Activated T-helper 2 cell treated with anti-CD3 and anti-CD28 coated beads, Interferon-gamma antibody, Interleukin-2, Interleukin-4, amounts not matched to agents 10 μg/mL and 5 μg/mL and 100 μg/mL, durations not matched to agents 14 hours and 24 hours and 36 hours (primary cell): Measurements from ENCODE around the gene XKR8. TPM values are rescaled to one million over a fixed set of nuclear protein-coding genes. Genes with fewer than 3 reads are reported as not detected.
A peak's percentile ranks its signal among the peaks of the same experiment; 100 is the strongest.

Experiments
- DNase-seq: peaks from one replicate; pipeline ENCODE4 v3.0.0; 2021; ENCODE audit warnings: low spot score
- H3K27ac Mint-ChIP-seq: one replicate; pipeline ENCODE4 v1.8.0; 2021; ENCODE audit warnings: mixed read lengths
- H3K27me3 Mint-ChIP-seq: one replicate; pipeline ENCODE4 v1.8.0; 2021; ENCODE audit warnings: low read depth, mixed read lengths
- H3K36me3 Mint-ChIP-seq: one replicate; pipeline ENCODE4 v1.8.0; 2021; ENCODE audit warnings: low read depth, mixed read lengths
- H3K4me1 Mint-ChIP-seq: one replicate; pipeline ENCODE4 v1.8.0; 2021; ENCODE audit warnings: low read depth, mixed read lengths
- H3K4me3 Mint-ChIP-seq: one replicate; pipeline ENCODE4 v1.8.0; 2021; ENCODE audit warnings: low read depth, mild to moderate bottlenecking, moderate library complexity, mixed read lengths
- H3K9me3 Mint-ChIP-seq: one replicate; pipeline ENCODE4 v1.8.0; 2021; ENCODE audit warnings: mixed read lengths
- intact Hi-C: fragments of 100-400 bp; cut with micrococcal nuclease; formaldehyde crosslinking; loops from one replicate; pipeline ENCODE4 v1.15.1; 2023
- total RNA-seq: library from RNA; stranded (reverse); gene quantifications from 2 replicates; pipeline ENCODE4 v1.2.3, GENCODE V29; 2022

Gene XKR8
- total RNA-seq, 1 donor from 2014 or later: 6.3 TPM

- intact Hi-C loops: no loop called here
- no peaks in the 10 kb centered on the region for H3K36me3 Mint-ChIP-seq
- H3K9me3 Mint-ChIP-seq: no peaks in the 10 kb centered on the region
- peaks cover 30% of the 10 kb centered on the region for H3K4me1 Mint-ChIP-seq
- no peak overlapping the region for H3K4me3 Mint-ChIP-seq
- DNase-seq: peak; percentile 40
- H3K27ac Mint-ChIP-seq: no peak overlapping the region
- H3K27me3 Mint-ChIP-seq: peaks cover 7% of the 10 kb centered on the region
These were observed 19.5 kb upstream of the XKR8 start for GRCh38 chr1:27940297-27940696.

GRCh38 chr1:27940870-27941560 is 18.8 kb upstream of the XKR8 start:
- DNase-seq: no peak
- H3K27me3 Mint-ChIP-seq: peaks cover under 1% of the 10 kb centered on the region
- intact Hi-C loops: no loop called here
- no peaks in the 10 kb centered on the region for H3K36me3 Mint-ChIP-seq
- peaks cover 27% of the 10 kb centered on the region for H3K4me1 Mint-ChIP-seq
- no peaks in the 10 kb centered on the region for H3K9me3 Mint-ChIP-seq
- no peak overlapping the region for H3K4me3 Mint-ChIP-seq
- H3K27ac Mint-ChIP-seq: no peak overlapping the region

DNA sequence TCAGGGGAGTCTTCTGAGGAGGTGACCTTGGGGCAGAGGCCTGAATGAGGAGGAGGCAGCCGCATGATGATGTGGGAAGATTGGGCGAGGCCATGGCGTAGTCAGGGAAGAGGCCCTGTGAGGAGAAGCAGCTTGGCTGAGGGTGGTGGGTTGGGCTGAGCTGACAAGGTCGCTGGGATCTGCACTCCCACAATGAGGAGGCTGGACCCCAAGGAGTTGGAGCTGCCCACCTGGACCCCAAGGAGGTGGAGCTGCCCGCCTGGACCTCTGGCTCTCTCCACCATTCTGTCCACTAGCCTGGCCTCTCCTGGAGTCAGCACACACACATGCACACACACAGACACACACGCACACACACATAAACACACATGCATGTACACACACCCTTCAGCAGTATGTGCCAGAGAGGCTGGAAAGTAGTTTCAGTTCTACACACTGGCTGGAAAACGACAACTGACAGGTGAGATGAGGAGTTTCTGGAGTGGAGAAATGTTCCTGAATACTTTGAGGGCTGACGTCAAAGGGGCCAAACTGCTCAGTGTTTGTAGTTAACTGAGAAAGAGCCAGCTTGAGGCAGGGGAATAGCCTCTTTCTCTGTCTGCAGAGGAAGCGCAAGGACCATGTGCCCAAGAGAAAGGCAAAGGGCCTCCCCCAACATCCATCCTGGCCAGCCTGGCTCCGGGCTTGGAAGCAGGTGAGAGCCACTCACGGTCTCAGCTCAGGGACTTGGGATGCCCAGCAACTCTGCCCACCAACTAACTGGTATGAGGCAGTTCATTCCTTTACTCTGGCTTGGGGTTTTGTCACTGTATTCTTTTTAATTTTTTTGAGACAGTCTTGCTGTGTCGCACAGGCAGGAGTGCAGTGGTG is 17.9 kb upstream of the XKR8 start:
- no peaks in the 10 kb centered on the region for H3K9me3 Mint-ChIP-seq
- H3K27ac Mint-ChIP-seq: no peak overlapping the region
- no peaks in the 10 kb centered on the region for H3K27me3 Mint-ChIP-seq
- no peak overlapping the region for H3K4me3 Mint-ChIP-seq
- no peaks in the 10 kb centered on the region for H3K36me3 Mint-ChIP-seq
- no peak for DNase-seq
- H3K4me1 Mint-ChIP-seq: peaks cover 27% of the 10 kb centered on the region
- intact Hi-C loops: no loop called here

- Mint-ChIP-seq H3K36me3 (no peaks in the 10 kb centered on the region), H3K27ac (no peak overlapping the region), H3K27me3 (no peaks in the 10 kb centered on the region), H3K4me3 (no peak overlapping the region), H3K4me1 (peaks cover 21% of the 10 kb centered on the region), H3K9me3 (no peaks in the 10 kb centered on the region)
- no peak for DNase-seq
- intact Hi-C loops: no loop called here
These were observed 14.8 kb upstream of the XKR8 start for GRCh38 chr1:27945020-27945419.

DNA sequence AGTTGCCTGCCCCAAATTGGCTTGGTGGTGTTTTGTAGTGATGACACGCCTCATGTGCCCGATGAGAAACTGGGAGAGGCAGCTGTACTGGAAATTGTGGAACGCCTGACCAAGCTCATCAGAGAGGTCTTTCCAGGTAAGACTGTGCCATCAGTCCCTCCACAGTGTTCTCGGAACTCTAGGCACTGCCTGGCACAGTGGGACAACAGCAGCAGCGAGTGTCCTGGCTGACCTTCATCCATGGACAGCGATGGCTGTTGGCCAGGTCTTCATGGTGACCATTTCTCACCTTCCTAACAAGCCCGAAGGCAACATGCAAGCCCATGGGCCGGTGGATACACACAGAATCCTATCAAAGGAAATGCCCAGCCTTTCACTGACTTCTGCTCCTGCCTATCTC is 10.7 kb upstream of the XKR8 start:
- Mint-ChIP-seq H3K4me3 (no peak overlapping the region), H3K4me1 (peaks cover 2% of the 10 kb centered on the region), H3K36me3 (no peaks in the 10 kb centered on the region), H3K27me3 (peaks cover 9% of the 10 kb centered on the region), H3K27ac (no peak overlapping the region), H3K9me3 (no peaks in the 10 kb centered on the region)
- intact Hi-C loops: no loop called here
- no peak for DNase-seq

- no peaks in the 10 kb centered on the region for H3K4me1 Mint-ChIP-seq
- H3K27ac Mint-ChIP-seq: no peak overlapping the region
- no peaks in the 10 kb centered on the region for H3K36me3 Mint-ChIP-seq
- H3K27me3 Mint-ChIP-seq: peaks cover 9% of the 10 kb centered on the region
- no peaks in the 10 kb centered on the region for H3K9me3 Mint-ChIP-seq
- intact Hi-C loops: no loop called here
- no peak for DNase-seq
- no peak overlapping the region for H3K4me3 Mint-ChIP-seq
These were observed 8.4 kb upstream of the XKR8 start for GRCh38 chr1:27951396-27951795.

GRCh38 chr1:27952147-27952546 is 7.6 kb upstream of the XKR8 start:
- DNase-seq: no peak
- Mint-ChIP-seq H3K4me1 (no peaks in the 10 kb centered on the region), H3K4me3 (no peak overlapping the region), H3K27me3 (peaks cover 11% of the 10 kb centered on the region), H3K27ac (no peak overlapping the region), H3K9me3 (no peaks in the 10 kb centered on the region), H3K36me3 (no peaks in the 10 kb centered on the region)
- intact Hi-C loops: no loop called here

DNA sequence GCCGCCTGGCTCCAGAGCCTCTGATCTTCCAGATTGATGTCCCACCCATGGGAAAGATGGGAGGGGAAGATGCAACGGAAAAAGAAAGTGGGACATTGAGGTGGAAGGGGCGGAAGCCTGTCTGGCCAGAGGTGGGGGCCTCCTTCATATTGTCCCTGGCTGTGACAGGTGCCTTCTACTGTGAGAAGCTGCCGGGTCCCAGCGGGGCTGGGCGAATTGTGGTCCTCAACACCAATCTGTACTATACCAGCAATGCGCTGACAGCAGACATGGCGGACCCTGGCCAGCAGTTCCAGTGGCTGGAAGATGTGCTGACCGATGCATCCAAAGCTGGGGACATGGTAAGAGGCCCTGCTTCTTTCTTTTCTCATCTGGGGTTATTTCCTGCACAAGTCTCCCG is 5.6 kb upstream of the XKR8 start:
- Mint-ChIP-seq H3K4me1 (no peaks in the 10 kb centered on the region), H3K4me3 (no peak overlapping the region), H3K27ac (no peak overlapping the region), H3K36me3 (no peaks in the 10 kb centered on the region), H3K27me3 (peaks cover 11% of the 10 kb centered on the region), H3K9me3 (no peaks in the 10 kb centered on the region)
- intact Hi-C loops: no loop called here
- no peak for DNase-seq

- Mint-ChIP-seq H3K36me3 (no peaks in the 10 kb centered on the region), H3K27me3 (peaks cover 11% of the 10 kb centered on the region), H3K4me3 (no peak overlapping the region), H3K4me1 (peaks cover 2% of the 10 kb centered on the region), H3K9me3 (no peaks in the 10 kb centered on the region), H3K27ac (no peak overlapping the region)
- intact Hi-C loops: no loop called here
- DNase-seq: no peak
These were observed 4.7 kb upstream of the XKR8 start for GRCh38 chr1:27955076-27955475.

DNA sequence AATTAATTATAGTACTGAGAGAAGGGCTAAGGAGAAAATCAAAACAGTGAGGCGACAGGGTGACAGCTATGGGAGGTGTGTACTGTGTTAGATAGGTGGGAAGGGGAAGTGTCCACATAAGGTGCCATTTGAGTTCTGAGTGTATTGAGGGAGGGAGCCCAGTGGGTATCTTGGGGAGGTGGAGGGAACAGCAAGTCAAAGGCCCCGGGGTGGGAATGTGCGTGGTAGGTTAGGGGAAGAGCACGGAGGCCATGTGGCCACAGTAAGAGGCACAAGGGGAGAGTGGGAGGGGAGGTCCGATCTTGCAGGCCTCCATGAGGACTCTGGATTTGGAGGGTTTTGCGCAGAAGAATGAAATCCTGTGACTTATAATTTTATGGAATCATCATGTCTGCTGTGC is 3.0 kb upstream of the XKR8 start:
- H3K27ac Mint-ChIP-seq: no peak overlapping the region
- no peaks in the 10 kb centered on the region for H3K36me3 Mint-ChIP-seq
- intact Hi-C loops: no loop called here
- no peak overlapping the region for H3K4me3 Mint-ChIP-seq
- H3K4me1 Mint-ChIP-seq: peaks cover 10% of the 10 kb centered on the region
- no peak for DNase-seq
- H3K9me3 Mint-ChIP-seq: no peaks in the 10 kb centered on the region
- peaks cover 11% of the 10 kb centered on the region for H3K27me3 Mint-ChIP-seq

GRCh38 chr1:27957655-27958054 is 2.1 kb upstream of the XKR8 start:
- Mint-ChIP-seq H3K36me3 (no peaks in the 10 kb centered on the region), H3K4me3 (no peak overlapping the region), H3K9me3 (no peaks in the 10 kb centered on the region), H3K27ac (no peak overlapping the region), H3K4me1 (peaks cover 12% of the 10 kb centered on the region), H3K27me3 (peaks cover 8% of the 10 kb centered on the region)
- DNase-seq: no peak
- intact Hi-C loops: no loop called here

GRCh38 chr1:27958513-27958912 is 1.3 kb upstream of the XKR8 start:
- intact Hi-C loops: no loop called here
- Mint-ChIP-seq H3K4me3 (no peak overlapping the region), H3K9me3 (no peaks in the 10 kb centered on the region), H3K27ac (no peak overlapping the region), H3K27me3 (peaks cover 3% of the 10 kb centered on the region), H3K36me3 (no peaks in the 10 kb centered on the region), H3K4me1 (peaks cover 12% of the 10 kb centered on the region)
- no peak for DNase-seq
